Midbrain (tissue), 1 donor: ENCODE results near the gene NCEH1.

Experiments used
- DNase-seq: peaks from one replicate; lab custom pipeline; 2025; lab: John Stamatoyannopoulos, UW

The NCEH1 gene

DNA sequence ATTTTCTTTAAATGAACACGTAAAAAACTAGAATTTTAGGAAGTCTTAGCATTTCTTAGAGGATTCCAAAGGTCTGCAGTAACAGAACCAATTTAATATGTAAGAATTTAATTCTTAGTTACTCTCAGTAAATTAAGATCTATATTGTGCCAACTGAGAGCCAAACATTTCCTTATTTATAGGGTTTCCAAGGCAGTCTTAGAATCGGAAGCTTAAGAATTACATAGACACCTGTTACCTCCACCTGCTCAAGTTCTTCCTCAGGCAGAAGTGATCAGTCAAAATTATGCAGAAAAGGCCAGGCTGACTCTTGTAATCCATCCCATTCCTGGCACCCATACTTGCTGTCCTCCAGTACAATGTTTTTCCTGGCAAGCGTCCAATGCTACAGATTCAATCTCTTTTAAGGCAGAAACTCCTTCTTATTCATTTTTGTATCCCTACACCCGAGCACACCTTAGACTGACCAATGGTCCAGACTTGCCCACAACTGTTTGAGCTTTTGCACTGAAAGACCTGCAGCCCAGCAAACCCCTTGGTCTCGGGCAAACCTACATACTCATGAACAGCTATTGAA is 64.3 kb downstream of the NCEH1 start:
- no peak for DNase-seq

GRCh38 chr3:172644258-172644657 is 66.6 kb downstream of the NCEH1 start:
- DNase-seq: no peak

DNA sequence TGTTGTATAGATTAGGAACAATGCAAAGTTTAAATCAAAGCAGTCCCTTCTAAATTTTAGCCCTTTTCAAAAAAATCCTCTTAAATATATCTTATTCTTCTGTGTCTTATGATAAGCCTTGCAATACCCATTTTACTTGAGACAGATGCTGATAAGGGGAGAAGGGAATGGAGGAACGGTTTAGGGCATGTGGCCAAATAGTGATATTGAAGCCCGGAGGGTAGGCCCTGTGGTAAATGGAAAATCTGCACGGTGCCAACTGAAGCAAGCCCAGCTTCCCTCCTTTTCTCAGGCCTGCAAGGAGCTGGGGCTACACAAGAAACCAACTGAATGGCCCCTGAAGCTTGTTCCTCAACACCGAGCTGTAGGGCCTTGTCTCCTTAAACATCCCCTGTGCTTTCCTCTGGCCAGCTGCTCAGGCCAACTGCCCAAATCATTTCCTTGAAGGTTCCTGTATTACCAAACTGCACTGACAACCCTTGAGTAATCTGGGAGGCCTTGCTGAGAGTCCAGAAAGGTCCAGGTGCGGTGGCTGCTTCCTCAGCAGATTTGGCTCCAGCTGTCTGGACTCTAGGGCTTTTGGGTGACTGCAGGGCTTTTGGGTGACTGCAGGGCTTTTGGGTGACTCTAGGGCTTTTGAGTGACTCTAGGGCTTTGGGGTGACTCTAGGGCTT is 67.2 kb downstream of the NCEH1 start:
- DNase-seq: no peak

DNA sequence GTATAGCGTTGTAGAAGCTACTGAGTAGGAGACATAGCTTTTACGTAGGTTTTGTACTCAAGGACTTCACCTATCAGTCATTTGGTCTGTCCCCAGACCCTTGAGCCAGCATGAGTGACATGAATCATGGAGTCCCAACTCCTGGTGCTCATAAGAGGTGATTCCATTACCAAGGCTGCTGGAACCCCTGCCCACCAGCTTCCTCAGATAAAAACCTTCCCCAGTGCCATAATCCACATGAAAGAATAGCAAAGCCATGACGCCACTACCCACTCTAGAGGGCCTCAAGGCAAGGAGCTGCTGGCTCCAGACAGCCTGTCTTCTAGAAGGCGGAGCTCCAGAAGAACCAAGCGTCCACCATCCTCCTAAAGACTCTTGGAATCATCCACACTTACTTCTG is 69.6 kb downstream of the NCEH1 start:
- DNase-seq: no peak

DNA sequence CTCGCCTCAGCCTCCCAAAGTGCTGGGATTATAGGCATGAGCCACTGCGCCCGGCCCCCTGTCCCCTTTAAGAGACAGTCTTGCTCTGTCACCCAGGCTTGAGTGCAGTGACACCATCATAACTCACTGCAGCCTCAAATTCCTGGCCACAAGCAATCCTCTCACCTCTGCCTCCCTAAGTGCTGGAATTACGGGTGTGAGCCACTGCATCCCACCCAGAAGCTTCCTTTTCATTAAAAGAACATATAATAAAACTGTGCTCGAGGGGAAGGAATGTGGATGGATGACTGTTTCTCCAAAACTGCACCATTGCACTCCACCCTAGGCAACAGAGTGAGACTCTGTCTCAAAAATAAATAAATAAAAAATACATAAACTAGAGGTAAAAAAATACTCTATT is 70.1 kb downstream of the NCEH1 start:
- no peak for DNase-seq

- DNase-seq: no peak
Observed at GRCh38 chr3:172635588-172635987, 75.3 kb downstream of the NCEH1 start.

GRCh38 chr3:172634948-172635347 is 75.9 kb downstream of the NCEH1 start:
- DNase-seq: no peak

DNA sequence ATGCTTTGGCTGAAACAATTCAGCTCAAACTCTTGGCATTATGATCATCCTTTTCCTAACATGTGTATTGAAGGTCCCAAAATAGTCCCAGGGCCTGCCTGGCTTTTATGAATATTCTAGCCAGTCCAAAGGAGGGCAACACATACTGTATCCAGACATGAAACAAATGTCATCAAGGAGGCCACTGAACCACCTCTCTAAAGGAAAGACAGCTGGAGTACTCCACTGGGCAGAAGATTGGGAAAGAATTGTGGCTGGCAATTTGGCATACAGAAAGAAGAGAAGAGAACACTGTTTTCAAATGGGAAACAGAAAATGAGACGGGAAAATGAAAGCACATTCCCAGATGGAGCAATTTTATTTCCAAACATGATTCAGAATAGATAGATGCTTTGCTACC is 80.6 kb downstream of the NCEH1 start:
- no peak for DNase-seq

- DNase-seq: no peak
Observed at GRCh38 chr3:172629470-172629869, 81.4 kb downstream of the NCEH1 start.

- no peak for DNase-seq
Observed at GRCh38 chr3:172627057-172627809, 83.6 kb downstream of the NCEH1 start.

- no peak for DNase-seq
Observed at GRCh38 chr3:172626021-172626640, 84.7 kb downstream of the NCEH1 start.

DNA sequence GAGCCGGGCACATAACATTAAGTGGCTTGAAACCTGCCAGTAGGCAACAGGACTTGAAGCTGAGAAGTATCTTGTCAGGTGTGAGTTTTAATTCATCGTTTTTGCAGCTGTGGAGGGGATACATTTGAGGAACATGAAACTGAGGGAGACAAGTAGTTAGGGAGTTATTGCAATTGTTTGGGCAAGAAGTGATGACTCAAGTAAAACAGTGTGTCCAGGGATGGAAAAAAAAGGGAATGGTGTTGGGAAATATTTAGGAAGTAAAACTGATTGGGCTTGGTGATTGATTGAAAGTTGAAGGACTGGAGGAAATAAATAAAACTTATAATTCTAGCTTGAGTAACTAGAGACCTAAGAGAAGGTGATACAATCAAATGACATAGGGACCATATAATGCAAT is 85.5 kb downstream of the NCEH1 start:
- no peak for DNase-seq

DNA sequence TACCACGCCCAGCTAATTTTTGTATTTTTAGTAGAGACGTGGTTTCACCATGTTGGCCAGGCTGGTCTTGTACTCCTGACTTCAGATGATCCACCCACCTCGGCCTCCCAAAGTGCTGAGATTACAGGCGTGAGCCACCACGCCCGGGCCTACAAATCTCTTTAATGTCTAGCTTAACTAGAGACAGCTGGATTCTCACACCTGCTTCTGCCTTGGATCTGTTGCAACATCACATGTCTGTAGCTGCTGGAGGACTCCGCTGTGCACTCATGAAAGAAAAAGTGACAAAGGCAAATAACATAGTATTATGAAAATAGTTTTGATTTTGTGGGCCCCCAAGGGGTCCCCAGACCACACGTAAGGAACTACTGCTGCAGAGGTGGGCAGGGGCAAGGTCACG is 85.9 kb downstream of the NCEH1 start:
- DNase-seq: no peak

DNA sequence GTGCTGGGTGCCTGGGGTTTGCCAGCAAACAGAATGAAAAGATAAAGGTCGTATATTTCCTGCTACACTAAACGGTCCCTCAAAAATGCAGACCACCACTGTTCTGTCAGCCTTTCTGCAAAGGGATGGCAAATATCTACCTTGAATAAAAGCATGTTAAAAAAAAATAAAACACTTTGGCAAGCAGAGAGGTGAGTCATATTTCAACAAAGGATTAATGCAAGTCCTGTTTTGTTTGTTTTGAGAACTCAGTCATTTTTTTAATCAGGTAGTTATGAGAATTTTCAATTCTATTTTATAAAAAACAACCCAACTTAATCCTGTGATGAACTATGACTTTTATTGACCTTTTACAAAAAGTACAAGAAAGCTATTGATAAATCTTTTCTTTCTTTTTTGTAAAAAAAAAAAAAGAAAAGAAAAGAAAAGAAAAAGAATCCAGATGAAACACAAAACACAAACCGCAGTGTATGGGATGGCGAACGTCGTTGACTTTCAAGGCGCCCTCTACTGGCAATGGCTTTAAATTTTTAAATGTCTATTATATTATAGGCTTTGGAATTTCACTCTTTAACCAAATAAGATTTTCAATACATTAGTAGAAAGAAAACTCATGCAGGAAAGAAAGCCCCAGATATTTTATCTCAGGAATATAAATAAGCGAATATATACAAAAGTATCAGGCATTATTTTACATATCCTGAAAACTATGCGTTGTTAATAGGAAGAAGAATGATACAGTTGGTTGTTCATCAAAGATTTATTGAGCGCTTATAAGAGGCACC is 87.8 kb downstream of the NCEH1 start:
- peak; percentile 41 for DNase-seq

DNA sequence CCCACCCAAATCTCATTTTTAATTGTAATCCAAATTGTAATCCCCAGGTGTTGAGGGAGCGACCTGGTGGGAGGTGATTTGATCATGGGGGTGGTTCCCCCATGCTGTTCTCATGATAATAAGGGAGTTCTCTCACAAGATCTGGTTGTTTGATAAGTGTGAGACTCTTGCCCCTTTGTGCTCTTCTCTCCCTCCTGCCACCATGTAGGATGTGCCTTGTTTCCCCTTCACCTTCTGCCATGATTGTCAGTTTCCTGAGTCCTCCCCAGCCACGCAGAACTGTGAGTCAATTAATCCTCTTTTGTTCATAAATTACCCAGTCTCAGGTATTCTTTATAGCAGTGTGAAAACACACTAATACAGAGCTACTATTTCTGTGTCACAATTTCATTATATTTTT is 88.7 kb downstream of the NCEH1 start:
- no peak for DNase-seq

- DNase-seq: no peak
Observed at GRCh38 chr3:172617976-172618375, 92.9 kb downstream of the NCEH1 start.

DNA sequence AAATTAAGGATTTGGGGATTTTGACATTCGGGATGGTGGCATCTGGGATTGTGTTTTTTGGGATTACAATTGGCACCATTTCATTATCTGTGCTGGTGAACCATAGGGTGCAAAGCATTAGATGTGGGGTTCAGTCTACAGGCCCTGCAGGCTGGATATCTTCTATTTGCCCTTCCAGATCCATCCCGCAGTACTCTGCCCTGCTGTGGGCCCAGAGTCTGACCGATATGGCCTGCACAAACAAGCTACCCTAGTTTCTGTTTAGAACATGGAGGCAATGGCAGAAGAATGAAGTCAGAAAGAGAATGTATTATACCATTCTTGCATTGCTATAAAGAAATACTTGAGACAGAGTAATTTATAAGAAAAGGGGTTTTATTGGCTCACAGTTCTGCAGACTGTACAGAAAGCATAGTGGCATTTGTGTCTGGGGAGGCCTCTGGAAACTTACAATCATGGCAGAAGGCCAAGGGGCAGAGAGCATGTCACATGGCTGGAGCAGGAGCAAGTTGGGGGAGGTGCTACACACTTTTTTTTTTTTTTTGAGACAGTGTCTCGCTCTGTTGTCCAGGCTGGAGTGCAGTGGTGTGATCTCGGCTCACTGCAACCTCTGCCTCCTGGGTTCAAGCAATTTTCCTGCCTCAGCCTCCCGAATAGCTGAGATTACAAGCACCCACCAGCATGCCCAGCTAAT is 93.7 kb downstream of the NCEH1 start:
- DNase-seq: no peak

DNA sequence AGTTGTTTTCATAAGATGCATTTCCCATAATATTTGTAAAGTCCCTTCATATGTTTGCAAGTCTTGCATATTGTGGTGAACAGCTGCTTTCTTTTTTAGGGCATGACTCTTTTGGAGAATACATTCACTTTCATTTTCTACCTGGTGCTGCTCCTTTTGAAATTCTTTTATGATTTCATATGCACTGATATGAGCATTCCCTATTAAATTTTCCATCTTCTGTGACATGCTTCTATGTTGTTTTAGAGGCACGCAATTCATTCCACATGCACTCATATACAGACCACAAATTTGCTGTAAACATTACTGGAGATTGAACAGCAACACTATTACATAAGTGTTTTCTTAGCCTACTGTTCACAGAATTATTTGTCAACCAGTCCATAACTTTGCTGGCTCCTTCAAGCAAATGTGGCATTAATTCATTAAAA is 94.8 kb downstream of the NCEH1 start:
- no peak for DNase-seq

- no peak for DNase-seq
Observed at GRCh38 chr3:172615296-172615695, 95.6 kb downstream of the NCEH1 start.

DNA sequence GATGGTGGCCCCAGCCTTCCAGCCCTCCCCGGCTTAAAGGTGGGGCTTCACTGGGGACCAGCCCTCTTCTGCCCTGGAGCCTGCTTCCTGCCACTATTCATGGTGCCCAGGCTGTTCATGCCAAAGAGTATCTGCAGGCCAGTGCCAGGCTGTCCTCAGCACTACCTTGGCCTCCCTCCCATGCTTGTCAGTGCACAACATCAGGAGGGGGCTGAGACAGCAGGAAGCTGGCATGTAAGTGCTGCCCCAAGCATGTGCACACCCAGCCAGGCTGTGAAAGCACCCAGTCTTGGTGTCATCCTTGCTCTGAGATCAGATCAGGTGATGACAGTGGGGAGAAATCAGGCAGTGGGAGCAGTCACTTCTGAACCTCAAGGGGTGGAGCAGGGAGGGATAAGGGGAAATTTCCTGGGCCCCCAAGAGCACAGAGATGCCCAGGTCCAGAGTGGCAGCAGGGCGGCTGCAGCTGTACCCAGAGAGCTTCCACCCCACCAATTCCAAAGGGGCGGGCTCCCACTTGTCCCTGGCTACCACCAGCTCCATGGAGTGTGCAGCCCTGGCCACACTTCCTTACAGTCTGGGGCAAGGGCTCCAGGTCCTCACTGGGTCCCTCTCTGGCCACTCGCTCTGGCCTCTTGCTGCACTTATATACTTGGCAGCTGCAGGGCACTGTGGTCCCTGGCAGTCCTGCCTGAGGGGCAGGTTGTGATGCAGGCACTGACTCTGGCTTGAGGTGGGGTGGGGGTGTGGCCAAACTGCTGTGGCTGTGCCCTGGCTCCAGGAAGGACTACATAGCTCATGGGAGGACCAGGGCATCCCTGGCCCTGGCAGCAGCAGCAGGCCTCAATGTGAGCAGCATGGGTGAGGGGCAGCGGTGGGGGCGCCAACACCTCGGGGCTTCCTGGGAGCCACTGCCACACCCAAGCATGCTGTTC is 96.3 kb downstream of the NCEH1 start:
- DNase-seq: no peak
